ENCODE data around the gene CD300E.

DNA sequence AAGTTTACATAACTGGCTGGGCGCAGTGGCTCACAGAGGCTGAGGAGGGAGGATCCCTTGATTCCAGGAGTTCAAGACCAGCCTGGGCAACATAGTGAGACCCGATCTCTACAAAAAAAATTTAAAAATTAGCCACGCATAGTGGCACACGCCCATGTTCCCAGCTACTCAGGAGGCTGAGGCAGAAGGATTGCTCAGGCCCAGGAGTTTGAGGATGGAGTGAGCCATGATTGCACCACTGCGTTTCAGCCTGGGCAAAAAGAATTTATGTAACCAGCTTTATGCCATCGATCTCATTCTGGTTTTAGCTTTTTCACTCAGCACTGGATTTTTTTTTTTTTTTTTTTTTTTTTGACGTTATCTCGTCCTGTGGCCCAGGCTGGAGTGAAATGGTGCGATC, 9.1 kb upstream of the CD300E start:
- TF ChIP-seq, protein P1, sequence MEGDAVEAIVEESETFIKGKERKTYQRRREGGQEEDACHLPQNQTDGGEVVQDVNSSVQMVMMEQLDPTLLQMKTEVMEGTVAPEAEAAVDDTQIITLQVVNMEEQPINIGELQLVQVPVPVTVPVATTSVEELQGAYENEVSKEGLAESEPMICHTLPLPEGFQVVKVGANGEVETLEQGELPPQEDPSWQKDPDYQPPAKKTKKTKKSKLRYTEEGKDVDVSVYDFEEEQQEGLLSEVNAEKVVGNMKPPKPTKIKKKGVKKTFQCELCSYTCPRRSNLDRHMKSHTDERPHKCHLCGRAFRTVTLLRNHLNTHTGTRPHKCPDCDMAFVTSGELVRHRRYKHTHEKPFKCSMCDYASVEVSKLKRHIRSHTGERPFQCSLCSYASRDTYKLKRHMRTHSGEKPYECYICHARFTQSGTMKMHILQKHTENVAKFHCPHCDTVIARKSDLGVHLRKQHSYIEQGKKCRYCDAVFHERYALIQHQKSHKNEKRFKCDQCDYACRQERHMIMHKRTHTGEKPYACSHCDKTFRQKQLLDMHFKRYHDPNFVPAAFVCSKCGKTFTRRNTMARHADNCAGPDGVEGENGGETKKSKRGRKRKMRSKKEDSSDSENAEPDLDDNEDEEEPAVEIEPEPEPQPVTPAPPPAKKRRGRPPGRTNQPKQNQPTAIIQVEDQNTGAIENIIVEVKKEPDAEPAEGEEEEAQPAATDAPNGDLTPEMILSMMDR (IDR thresholded peaks at IDR 0.05): no peak
- TF ChIP-seq POLR2AphosphoS5 (IDR thresholded peaks at IDR 0.05): no peak

Data from upper lobe of left lung (tissue), 4 donors.